Endodermal cell (in vitro differentiated cells): ENCODE data around the gene BCLAF3. TPM values are rescaled to one million over a fixed set of nuclear protein-coding genes. Genes with fewer than 3 reads are reported as not detected.

ENCODE experiments used
- DNase-seq: peaks from one replicate; pipeline ENCODE4 v3.0.0-alpha.2; 2017
- H3K27ac ChIP-seq: 2 replicates; pipeline ENCODE4 v1.5.1; 2013; ENCODE audit warnings: mild to moderate bottlenecking, low read depth, low read length, moderate library complexity
- H3K27me3 ChIP-seq: 2 replicates; pipeline ENCODE4 v1.6.1; 2013; ENCODE audit warnings: mild to moderate bottlenecking, low read length, moderate library complexity; ENCODE audit not compliant: insufficient read depth, control insufficient read depth, poor library complexity, severe bottlenecking
- H3K36me3 ChIP-seq: 2 replicates; pipeline ENCODE4 v1.7.0; 2013; ENCODE audit warnings: mild to moderate bottlenecking, low read length, moderate library complexity; ENCODE audit not compliant: control insufficient read depth, insufficient read depth
- H3K4me1 ChIP-seq: one replicate; pipeline ENCODE4 v1.7.0; 2013; ENCODE audit warnings: low read length; ENCODE audit not compliant: control insufficient read depth, insufficient read depth
- H3K4me3 ChIP-seq: 2 replicates; pipeline ENCODE4 v1.5.1; 2013; ENCODE audit warnings: mild to moderate bottlenecking, low read length, moderate library complexity
- H3K9ac ChIP-seq: 2 replicates; pipeline ENCODE4 v1.6.1; 2013; ENCODE audit warnings: mild to moderate bottlenecking, low read length, moderate library complexity; ENCODE audit not compliant: poor library complexity, severe bottlenecking; ENCODE audit errors: extremely low read depth
- H3K9me3 ChIP-seq: 2 replicates; pipeline ENCODE4 v1.6.1; 2013; ENCODE audit warnings: mild to moderate bottlenecking, low read length, moderate library complexity; ENCODE audit not compliant: control insufficient read depth
- H3K27ac Mint-ChIP-seq: 2 replicates; pipeline ENCODE4 v1.8.0; 2020; ENCODE audit warnings: mixed read lengths
- H3K27me3 Mint-ChIP-seq: 2 replicates; pipeline ENCODE4 v1.8.0; 2021; ENCODE audit warnings: mild to moderate bottlenecking, mixed read lengths; ENCODE audit not compliant: insufficient read depth
- H3K36me3 Mint-ChIP-seq: 2 replicates; pipeline ENCODE4 v1.8.0; 2020; ENCODE audit warnings: low read depth, mixed read lengths
- H3K4me1 Mint-ChIP-seq: 2 replicates; pipeline ENCODE4 v1.8.0; 2020; ENCODE audit warnings: mixed read lengths
- H3K4me3 Mint-ChIP-seq: 2 replicates; pipeline ENCODE4 v1.8.0; 2020; ENCODE audit warnings: mild to moderate bottlenecking, moderate library complexity, mixed read lengths
- H3K9me3 Mint-ChIP-seq: 2 replicates; pipeline ENCODE4 v1.8.0; 2020; ENCODE audit warnings: mild to moderate bottlenecking, mixed read lengths
- WGBS, 2 experiments: methylation state at CpG; one replicate each; pipeline versions ENCODE4 v1.1.5 to v1.1.7; 2013; ENCODE audit warnings: missing lambda C conversion rate in 2 of 2, mixed read lengths in 1 of 2; ENCODE audit not compliant: insufficient coverage in 1 of 2, insufficient read length in 1 of 2; 5-methylcytosine and 5-hydroxymethylcytosine counted together
- total RNA-seq, 2 donors: library from RNA; stranded (reverse); fragmentation: NEBNext Ultra II Directional in 1 of 2; extraction: Animal tissue kit (Norgen Biotek cat#: 25700) in 1 of 2; gene quantifications; 2 replicates in 1 of 2; 3 replicates in 1 of 2; pipeline ENCODE4 v1.2.1, GENCODE V29; 2021
- TF ChIP-seq, protein P1 (sequence below): fragments of 200-600 bp; sonication (generic); conservative IDR thresholded peaks from 2 replicates; pipeline ENCODE4 v1.5.0; 2021; ENCODE audit warnings: antibody characterized with exemption, mild to moderate bottlenecking

Gene BCLAF3
- total RNA-seq, 2 donors from 2014 or later = 8.7 to 9.7 TPM

DNA sequence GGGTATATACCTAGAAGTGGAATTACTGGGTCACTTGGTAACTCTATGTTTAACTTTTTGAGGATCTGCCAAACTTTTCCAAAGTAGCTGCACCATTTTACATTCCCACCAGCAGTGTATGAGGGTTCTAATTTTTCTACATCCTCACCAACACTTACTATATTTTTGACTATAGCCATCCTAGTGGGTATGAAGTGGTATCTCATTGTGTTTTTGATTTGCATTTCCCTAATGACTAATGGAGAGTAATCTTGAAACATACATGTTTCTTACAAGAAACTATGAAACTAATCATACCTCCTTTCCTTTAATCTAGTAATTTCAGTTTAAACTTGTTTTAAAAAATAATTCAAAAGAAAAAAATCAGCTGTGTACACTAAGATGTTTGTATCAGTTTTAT, 17.9 kb downstream of the BCLAF3 start:
- peaks cover 42% of the 10 kb centered on the region for H3K9me3 Mint-ChIP-seq
- Histone ChIP-seq H3K4me1 (no peaks in the 10 kb centered on the region), H3K27me3 (no peaks in the 10 kb centered on the region), H3K4me3 (no peak overlapping the region), H3K27ac (no peak overlapping the region), H3K36me3 (no peaks in the 10 kb centered on the region), H3K9ac (no peak overlapping the region), H3K9me3 (peaks cover 7% of the 10 kb centered on the region)
- TF ChIP-seq, protein P1, sequence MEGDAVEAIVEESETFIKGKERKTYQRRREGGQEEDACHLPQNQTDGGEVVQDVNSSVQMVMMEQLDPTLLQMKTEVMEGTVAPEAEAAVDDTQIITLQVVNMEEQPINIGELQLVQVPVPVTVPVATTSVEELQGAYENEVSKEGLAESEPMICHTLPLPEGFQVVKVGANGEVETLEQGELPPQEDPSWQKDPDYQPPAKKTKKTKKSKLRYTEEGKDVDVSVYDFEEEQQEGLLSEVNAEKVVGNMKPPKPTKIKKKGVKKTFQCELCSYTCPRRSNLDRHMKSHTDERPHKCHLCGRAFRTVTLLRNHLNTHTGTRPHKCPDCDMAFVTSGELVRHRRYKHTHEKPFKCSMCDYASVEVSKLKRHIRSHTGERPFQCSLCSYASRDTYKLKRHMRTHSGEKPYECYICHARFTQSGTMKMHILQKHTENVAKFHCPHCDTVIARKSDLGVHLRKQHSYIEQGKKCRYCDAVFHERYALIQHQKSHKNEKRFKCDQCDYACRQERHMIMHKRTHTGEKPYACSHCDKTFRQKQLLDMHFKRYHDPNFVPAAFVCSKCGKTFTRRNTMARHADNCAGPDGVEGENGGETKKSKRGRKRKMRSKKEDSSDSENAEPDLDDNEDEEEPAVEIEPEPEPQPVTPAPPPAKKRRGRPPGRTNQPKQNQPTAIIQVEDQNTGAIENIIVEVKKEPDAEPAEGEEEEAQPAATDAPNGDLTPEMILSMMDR = no peak
- H3K27ac Mint-ChIP-seq = no peak overlapping the region
- no peaks in the 10 kb centered on the region for H3K27me3 Mint-ChIP-seq
- no peak for DNase-seq
- peaks cover 13% of the 10 kb centered on the region for H3K36me3 Mint-ChIP-seq
- H3K4me1 Mint-ChIP-seq = no peaks in the 10 kb centered on the region
- H3K4me3 Mint-ChIP-seq = no peak overlapping the region

DNA sequence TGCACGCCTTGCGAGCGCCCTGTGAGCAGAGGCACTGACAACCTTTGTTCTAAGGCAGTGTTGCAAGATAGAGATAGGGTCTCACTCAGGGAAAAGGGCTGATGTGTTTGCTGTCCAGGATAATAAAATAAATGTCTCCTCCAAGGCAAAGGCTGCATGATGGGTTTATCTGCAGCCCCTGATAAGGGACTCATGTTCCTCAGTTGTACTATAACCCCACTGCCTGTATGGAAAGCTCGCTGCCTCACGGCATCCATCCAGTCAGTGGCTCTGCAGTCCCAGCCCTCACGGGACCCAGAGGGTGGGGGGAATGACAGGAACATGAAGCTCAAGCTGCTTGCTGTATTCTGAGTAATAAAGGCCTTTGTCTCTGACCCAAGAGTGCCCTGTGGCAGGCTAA, 22.6 kb downstream of the BCLAF3 start:
- Histone ChIP-seq H3K36me3 (peaks cover 5% of the 10 kb centered on the region), H3K9me3 (no peaks in the 10 kb centered on the region), H3K9ac (no peak overlapping the region), H3K27me3 (no peaks in the 10 kb centered on the region), H3K4me1 (no peaks in the 10 kb centered on the region), H3K27ac (no peak overlapping the region), H3K4me3 (no peak overlapping the region)
- no peak overlapping the region for H3K4me3 Mint-ChIP-seq
- TF ChIP-seq, protein P1 = no peak
- H3K9me3 Mint-ChIP-seq = peaks cover 39% of the 10 kb centered on the region
- H3K27me3 Mint-ChIP-seq = no peaks in the 10 kb centered on the region
- no peaks in the 10 kb centered on the region for H3K4me1 Mint-ChIP-seq
- 90% methylated on average over 6 of the region's 6 CpGs; no CpG with 5 or more reads in 1 of the 2 experiments for WGBS, 2 experiments
- H3K27ac Mint-ChIP-seq = no peak overlapping the region
- DNase-seq = no peak
- H3K36me3 Mint-ChIP-seq = peaks cover 2% of the 10 kb centered on the region

DNA sequence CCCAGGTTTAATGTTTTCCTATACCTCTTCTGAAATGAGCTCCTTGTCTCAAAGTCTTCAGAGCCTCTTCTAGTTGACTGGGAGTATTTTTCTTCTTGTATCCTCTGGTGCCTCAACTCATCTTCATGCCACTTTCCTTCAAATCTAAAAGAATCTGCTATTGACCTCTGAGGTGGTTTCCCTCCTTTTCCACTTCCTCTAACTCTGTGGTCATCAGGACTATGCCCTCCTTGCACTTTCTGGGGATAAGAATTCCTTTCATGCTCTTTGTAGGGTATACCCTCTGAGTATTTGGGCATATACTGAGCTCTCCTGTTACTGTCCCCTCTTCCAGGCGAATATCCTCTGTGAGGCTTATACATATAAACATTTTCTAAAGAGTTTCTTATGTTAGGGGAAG, 24.8 kb downstream of the BCLAF3 start:
- Histone ChIP-seq H3K9ac (no peak overlapping the region), H3K9me3 (no peaks in the 10 kb centered on the region), H3K4me1 (no peaks in the 10 kb centered on the region), H3K27ac (no peak overlapping the region), H3K36me3 (peaks cover 5% of the 10 kb centered on the region), H3K27me3 (no peaks in the 10 kb centered on the region), H3K4me3 (no peak overlapping the region)
- H3K27me3 Mint-ChIP-seq = no peaks in the 10 kb centered on the region
- WGBS, 2 experiments = no CpG with 5 or more reads among the region's 1 CpG
- H3K36me3 Mint-ChIP-seq = peaks cover 6% of the 10 kb centered on the region
- H3K4me1 Mint-ChIP-seq = no peaks in the 10 kb centered on the region
- H3K9me3 Mint-ChIP-seq = peaks cover 43% of the 10 kb centered on the region
- TF ChIP-seq, protein P1 = no peak
- H3K27ac Mint-ChIP-seq = no peak overlapping the region
- DNase-seq = no peak
- no peak overlapping the region for H3K4me3 Mint-ChIP-seq
